ENCODE results near the gene CEMIP2.

Gene CEMIP2

DNA sequence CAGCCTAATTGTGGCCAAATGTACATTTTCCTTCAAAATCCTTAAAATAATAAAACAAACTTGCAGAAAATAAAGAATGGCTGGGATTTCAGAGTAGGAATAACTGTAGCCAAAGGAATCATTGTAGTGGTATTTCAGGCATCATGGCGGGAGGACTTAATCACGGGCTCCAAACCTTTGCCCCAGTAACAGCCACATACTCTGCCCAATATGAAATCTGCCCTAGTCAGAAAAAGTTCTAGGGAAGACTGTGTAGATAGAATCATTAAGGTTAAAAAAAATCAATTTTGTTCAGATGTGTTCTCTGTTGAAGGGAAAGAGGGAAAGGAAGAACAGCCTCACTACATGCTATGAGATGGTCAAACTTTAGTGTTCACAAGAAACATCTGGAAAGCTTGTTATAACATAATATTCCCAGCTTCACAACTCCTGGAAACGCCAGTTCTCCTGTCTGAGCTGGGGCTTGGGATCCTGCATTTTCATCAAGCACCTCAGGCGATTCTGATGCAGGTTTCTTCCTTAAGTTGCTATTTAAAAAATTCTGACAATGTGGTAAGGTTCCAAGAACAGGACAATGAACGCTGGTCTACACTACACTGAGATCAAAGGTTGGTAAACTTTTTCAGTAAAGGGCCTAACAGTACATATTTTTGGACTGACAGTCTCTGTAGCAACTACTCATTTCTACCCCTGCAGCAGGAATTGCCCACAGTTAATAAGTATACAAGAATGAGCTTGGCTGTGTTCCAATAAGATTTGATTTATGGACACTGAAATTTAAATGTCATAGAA lies 87.9 kb downstream of the CEMIP2 start:
- TF ChIP-seq, protein P1, sequence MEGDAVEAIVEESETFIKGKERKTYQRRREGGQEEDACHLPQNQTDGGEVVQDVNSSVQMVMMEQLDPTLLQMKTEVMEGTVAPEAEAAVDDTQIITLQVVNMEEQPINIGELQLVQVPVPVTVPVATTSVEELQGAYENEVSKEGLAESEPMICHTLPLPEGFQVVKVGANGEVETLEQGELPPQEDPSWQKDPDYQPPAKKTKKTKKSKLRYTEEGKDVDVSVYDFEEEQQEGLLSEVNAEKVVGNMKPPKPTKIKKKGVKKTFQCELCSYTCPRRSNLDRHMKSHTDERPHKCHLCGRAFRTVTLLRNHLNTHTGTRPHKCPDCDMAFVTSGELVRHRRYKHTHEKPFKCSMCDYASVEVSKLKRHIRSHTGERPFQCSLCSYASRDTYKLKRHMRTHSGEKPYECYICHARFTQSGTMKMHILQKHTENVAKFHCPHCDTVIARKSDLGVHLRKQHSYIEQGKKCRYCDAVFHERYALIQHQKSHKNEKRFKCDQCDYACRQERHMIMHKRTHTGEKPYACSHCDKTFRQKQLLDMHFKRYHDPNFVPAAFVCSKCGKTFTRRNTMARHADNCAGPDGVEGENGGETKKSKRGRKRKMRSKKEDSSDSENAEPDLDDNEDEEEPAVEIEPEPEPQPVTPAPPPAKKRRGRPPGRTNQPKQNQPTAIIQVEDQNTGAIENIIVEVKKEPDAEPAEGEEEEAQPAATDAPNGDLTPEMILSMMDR (IDR thresholded peaks at IDR 0.05) = no peak

DNA sequence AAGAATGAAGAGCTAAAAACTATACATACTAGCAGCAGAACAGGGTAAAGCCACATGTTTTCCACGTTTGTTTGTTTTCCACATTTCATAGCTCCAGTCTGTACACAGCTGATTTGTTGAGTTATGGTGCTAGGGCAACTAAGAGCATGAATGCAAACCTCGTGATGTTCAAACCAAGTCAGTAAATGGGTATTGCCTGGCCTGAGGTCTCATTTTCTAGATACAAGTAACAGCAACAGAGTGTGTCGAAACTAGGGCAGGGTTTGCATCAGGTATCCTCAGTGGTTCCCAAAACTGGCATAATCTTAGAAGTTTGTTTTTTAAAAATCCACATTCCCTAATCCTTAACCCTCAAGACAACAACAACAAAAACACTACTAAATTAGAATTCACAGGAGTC lies 89.3 kb downstream of the CEMIP2 start:
- TF ChIP-seq, protein P1 (IDR thresholded peaks at IDR 0.05) = no peak

DNA sequence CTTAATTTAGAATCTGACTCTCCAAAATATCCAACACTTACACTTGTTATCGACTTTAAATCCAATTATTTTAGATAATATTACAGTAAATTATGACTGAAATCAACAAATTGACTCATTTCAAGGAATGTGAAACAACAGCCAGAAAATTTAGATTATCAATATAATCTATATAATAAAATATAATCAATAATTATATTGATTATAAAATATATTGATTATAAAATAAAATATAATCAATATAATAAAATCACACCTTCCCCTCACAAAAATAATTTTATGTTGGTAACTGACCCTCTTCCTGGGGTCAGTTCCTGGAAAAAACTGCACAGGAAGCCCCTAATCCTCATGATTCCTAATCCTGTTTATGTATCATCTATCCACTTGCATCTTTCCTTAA lies 91.1 kb downstream of the CEMIP2 start:
- TF ChIP-seq, protein P1 (IDR thresholded peaks at IDR 0.05) = no peak

DNA sequence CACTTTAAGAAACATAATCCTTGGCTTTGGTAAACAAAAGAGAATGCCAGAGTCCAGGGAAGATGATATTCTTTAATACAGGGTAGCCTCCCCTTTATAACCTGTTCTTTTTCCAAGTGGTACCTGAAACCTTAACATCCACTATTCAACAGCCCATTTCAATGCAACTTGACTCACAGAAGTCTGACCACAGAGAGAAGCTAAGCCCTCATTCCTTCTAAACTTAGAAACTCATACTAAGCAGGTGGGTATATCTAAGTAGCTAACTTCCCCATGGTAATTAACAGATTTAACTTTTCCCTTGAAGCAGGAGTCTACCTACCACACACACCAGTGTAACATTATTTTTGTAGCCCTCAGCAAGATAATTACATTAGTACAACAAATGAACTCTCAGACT lies 91.9 kb downstream of the CEMIP2 start:
- TF ChIP-seq, protein P1 (IDR thresholded peaks at IDR 0.05) = no peak

DNA sequence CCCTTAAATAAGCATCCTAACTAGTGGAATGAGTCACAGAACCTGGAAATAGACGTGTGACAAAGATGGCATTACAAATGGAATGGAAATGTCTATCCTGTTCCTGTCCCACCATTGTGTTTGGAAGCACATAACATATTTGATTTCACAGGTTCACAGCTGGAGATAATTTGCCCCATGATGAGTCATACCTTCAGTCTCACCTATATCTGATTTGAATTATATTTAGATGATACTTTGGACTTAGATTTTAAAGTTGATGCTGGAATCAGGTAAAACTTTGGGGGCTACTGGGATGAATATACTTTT lies 92.5 kb downstream of the CEMIP2 start:
- TF ChIP-seq, protein P1 (IDR thresholded peaks at IDR 0.05) = no peak

DNA sequence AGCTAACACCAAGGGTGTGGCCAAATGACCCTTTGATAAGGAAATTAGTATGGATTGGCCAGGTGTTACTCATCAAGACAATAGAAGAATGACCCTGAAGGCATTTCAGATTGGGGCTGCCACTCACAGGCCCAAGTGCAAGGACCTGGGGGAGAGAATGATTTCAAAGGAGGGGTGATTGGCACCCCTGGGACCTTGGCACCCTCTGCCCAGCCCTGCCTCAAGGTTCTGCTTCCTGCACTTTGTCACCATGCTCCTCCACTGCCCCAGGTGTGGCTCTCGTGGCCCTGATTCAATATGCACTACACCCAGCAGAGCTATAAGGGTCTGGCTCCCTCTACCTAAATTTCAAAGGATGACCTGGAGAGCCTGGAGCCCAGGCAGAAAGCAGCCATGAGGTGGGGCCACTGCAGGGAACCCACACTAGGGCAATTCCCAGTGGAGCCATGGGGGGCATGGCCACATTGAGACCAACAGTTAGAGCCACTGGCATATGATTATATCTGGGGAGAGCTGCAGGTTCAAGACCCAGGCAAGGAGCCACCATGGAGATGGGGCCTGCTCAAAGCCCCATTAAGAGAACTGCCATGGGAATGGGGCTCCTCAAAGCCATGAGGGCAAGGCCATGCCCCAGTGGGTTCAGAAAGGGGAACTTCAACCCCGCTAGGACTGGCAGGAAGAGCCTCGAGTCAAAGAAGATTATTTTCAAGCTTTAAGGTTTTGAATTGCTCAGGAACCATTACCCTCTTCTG lies 93.0 kb downstream of the CEMIP2 start:
- TF ChIP-seq, protein P1 (IDR thresholded peaks at IDR 0.05) = no peak

DNA sequence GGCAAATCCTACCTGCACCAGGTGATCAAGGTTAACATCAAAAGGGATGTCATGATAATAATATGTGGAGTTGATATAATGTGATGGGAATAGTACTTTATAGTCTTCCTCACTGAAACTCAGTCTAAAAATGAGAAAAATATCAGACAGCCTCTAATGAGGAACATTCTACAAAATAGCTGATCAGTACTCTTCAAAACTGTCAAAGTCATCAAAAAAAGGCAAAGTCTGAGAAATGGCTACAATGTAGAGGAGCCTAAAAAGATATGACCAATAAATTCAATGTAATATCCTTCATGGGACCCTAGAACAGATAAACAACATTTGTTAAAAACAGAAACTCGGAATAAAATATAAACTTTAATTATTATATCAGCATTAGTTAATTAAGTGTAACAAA lies 95.7 kb downstream of the CEMIP2 start:
- TF ChIP-seq, protein P1 (IDR thresholded peaks at IDR 0.05) = no peak
